B cell (primary cell): Measurements from ENCODE around the gene PCSK6.

ENCODE experiments used
- CTCF ChIP-seq: fragments of 200-600 bp; IDR thresholded peaks from one replicate; pipeline ENCODE4 v1.8.0; 2022; ENCODE audit warnings: antibody characterized with exemption, mild to moderate bottlenecking
- EZH2 ChIP-seq: IDR thresholded peaks from 2 replicates; pipeline ENCODE4 v1.6.1; 2012; ENCODE audit warnings: borderline replicate concordance, low read depth, mild to moderate bottlenecking, moderate library complexity, low read length; ENCODE audit not compliant: insufficient read depth, poor library complexity, severe bottlenecking

GRCh38 chr15:101386967-101387366 lies 102.5 kb downstream of the PCSK6 start:
- TF ChIP-seq CTCF (no peak), EZH2 (no peak)
